ENCODE results near the gene TTC39C.

TTC39C gene

DNA sequence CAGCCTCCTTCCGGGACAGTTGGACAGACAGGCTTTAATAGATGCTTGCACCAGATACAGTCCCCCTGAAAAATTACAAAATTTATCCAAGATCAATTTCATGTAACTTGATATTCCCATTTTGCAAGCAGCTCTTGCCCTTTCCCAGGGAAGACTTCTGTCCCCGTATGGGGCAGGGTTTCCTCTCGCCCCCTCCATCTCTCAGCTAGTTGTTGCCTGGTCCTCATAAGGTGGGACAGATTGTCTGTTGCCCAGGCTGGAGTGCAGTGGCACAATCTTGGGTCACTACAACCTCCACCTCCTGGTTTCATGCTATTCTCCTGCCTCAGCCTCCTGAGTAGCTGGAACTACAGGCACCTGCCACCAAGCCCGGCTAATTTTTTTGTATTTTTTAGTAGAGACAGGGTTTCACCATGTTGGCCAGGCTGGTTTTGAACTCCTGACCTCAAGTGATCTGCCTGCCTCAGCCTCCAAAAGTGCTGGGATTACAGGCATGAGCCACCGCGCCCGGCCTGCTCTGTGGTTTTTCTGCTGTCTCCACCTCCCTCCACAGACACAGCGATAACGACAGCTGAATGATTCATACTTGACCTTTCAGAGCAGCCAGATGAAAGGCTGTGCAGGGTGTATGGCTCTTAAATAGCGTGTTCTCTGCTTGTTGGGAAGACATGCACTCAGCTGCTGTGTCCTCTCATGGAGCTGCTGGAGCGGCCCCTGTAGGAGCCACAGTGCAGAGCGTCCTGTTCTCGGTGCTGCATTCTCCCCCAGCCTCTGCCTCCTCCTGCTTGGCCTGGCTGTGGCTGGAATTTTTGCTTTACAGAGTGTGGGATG, 61.4 kb downstream of the TTC39C start:
- Histone ChIP-seq H3K4me3 (replicated peaks; ENCODE audit: insufficient read depth, low read length) (no peak overlapping the region), H3K27ac (replicated peaks) (peak overlapping the region; percentile 26; the same call in 1 of the 2 replicates)
- DNase-seq (ENCODE audit: low read depth in 1 of 2, low spot score in 1 of 2): peak; percentile 60 to 94

DNA sequence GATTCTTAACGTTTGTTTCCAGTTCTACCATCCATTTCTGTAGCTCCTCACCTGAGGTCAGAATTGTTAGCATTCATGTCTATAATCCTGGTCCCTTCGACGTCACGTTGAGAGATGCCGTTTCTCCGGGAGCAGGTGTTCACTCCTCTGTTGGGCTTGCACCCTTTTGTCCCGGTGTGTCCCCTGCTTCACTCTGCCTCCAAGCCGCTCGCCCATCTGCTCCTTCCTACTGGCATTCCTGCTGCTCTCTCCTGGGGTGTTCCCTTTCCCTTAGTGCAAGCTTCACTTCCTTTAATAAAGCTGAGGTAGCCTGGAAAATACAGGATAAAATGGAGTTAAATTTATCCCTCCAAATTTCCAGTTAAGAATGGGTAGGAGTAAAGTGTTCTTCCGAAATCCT, 62.4 kb downstream of the TTC39C start:
- TF ChIP-seq POLR2AphosphoS5 (IDR thresholded peaks at IDR 0.05; ENCODE audit: low read depth) (no peak), REST (IDR thresholded peaks at IDR 0.05; ENCODE audit: insufficient replicate concordance, low read depth) (no peak), SPI1 (IDR thresholded peaks at IDR 0.05; ENCODE audit: borderline replicate concordance, low read depth) (no peak), GABPA (IDR thresholded peaks at IDR 0.05; ENCODE audit: low read depth) (no peak), CTCF (IDR thresholded peaks at IDR 0.05; ENCODE audit: insufficient read depth, low read length) (no peak)
- Histone ChIP-seq H3K4me3 (replicated peaks; ENCODE audit: insufficient read depth, low read length) (no peak overlapping the region), H3K27me3 (ENCODE audit: insufficient read depth, poor library complexity, severe bottlenecking) (no peaks in the 10 kb centered on the region), H3K27ac (replicated peaks) (no peak overlapping the region)
- no peak for DNase-seq (ENCODE audit: low read depth in 1 of 2, low spot score in 1 of 2)

More for the DNA sequence above, 61.4 kb downstream of the TTC39C start:
- H3K27me3 ChIP-seq (ENCODE audit: insufficient read depth, poor library complexity, severe bottlenecking): no peaks in the 10 kb centered on the region
- TF ChIP-seq REST (IDR thresholded peaks at IDR 0.05; ENCODE audit: insufficient replicate concordance, low read depth) (no peak), POLR2AphosphoS5 (IDR thresholded peaks at IDR 0.05; ENCODE audit: low read depth) (peak; percentile 47; the same call in 1 of the 2 replicates), CTCF (IDR thresholded peaks at IDR 0.05; ENCODE audit: insufficient read depth, low read length) (peak; percentile 60), GABPA (IDR thresholded peaks at IDR 0.05; ENCODE audit: low read depth) (no peak), SPI1 (IDR thresholded peaks at IDR 0.05; ENCODE audit: borderline replicate concordance, low read depth) (no peak)

- TF ChIP-seq GABPA (IDR thresholded peaks at IDR 0.05; ENCODE audit: low read depth): no peak
- Histone ChIP-seq H3K27ac (replicated peaks) (no peak overlapping the region), H3K27me3 (ENCODE audit: insufficient read depth, poor library complexity, severe bottlenecking) (no peaks in the 10 kb centered on the region), H3K4me3 (replicated peaks; ENCODE audit: insufficient read depth, low read length) (no peak overlapping the region)
- no peak for DNase-seq (ENCODE audit: low read depth in 1 of 2, low spot score in 1 of 2)
Observed at GRCh38 chr18:24078391-24078790, 63.8 kb downstream of the TTC39C start.

DNA sequence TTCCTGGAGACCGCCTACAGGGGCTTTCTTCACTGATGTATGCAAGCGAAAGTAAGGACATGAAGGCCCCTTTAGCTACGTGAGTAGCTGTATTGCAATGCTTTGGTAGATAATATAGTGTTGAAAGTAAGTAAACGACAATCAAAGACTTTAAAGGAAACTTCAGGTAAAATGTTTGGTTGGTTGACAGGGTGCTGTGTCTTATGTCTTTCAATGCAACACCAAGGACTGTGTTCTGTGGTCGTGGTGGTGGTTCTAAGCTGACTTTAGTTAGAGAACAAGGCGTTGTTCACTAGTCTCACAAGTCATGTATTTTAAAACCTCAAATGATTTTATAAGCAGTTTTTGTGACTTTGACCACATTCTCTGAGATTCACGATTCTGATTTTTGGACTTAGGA, 66.3 kb downstream of the TTC39C start:
- Histone ChIP-seq H3K27me3 (ENCODE audit: insufficient read depth, poor library complexity, severe bottlenecking) (no peaks in the 10 kb centered on the region), H3K4me3 (replicated peaks; ENCODE audit: insufficient read depth, low read length) (no peak overlapping the region), H3K27ac (replicated peaks) (no peak overlapping the region)
- TF ChIP-seq REST (IDR thresholded peaks at IDR 0.05; ENCODE audit: insufficient replicate concordance, low read depth) (no peak), CTCF (IDR thresholded peaks at IDR 0.05; ENCODE audit: insufficient read depth, low read length) (no peak), GABPA (IDR thresholded peaks at IDR 0.05; ENCODE audit: low read depth) (no peak), POLR2AphosphoS5 (IDR thresholded peaks at IDR 0.05; ENCODE audit: low read depth) (no peak), SPI1 (IDR thresholded peaks at IDR 0.05; ENCODE audit: borderline replicate concordance, low read depth) (no peak)
- DNase-seq (ENCODE audit: low read depth in 1 of 2, low spot score in 1 of 2): no peak
